Esophagus muscularis mucosa (tissue), 4 donors: ENCODE data around the gene PFKFB1. TPM values are rescaled to one million over a fixed set of nuclear protein-coding genes. Genes with fewer than 3 reads are reported as not detected.

Experiments
- DNase-seq: peaks from one replicate; pipeline ENCODE4 v3.0.0-alpha.2; 2017; ENCODE audit errors: extremely low spot score
- H3K27ac ChIP-seq, 4 donors: fragments of 200-600 bp; sonication (generic); replicated peaks in 1 of 4; 1 replicate in 3 of 4; 2 replicates in 1 of 4; pipeline ENCODE4 v1.5.1; 2016 to 2019; ENCODE audit warnings: mild to moderate bottlenecking in 1 of 4
- H3K27me3 ChIP-seq, 4 donors: fragments of 200-600 bp; sonication (generic); one replicate each; pipeline versions ENCODE4 v1.5.1 to v1.6.0; 2016 to 2019
- H3K36me3 ChIP-seq, 4 donors: fragments of 200-600 bp; sonication (generic); one replicate each; pipeline ENCODE4 v1.5.1; 2016 to 2019
- H3K4me1 ChIP-seq, 4 donors: fragments of 200-600 bp; sonication (generic); one replicate each; pipeline ENCODE4 v1.5.1; 2016 to 2019
- H3K4me3 ChIP-seq, 4 donors: fragments of 200-600 bp; sonication (generic); 1 replicate in 2 of 4; 2 replicates in 2 of 4; pipeline ENCODE4 v1.5.1; 2016 to 2019; ENCODE audit warnings: mild to moderate bottlenecking in 4 of 4, moderate library complexity in 1 of 4
- H3K9me3 ChIP-seq, 4 donors: fragments of 200-600 bp; sonication (generic); 1 replicate in 3 of 4; 2 replicates in 1 of 4; pipeline ENCODE4 v1.5.1; 2016 to 2019
- EP300 ChIP-seq: sonication (generic); formaldehyde crosslinking; IDR thresholded peaks from one replicate; pipeline ENCODE4 v1.6.1; 2017; ENCODE audit warnings: antibody characterized with exemption
- POLR2A ChIP-seq: fragments of 450-650 bp; IDR thresholded peaks from one replicate; pipeline ENCODE4 v1.6.1; 2017; ENCODE audit warnings: antibody characterized with exemption, moderate library complexity, mild to moderate bottlenecking, low read depth
- POLR2AphosphoS5 ChIP-seq, 2 donors: sonication (generic); formaldehyde crosslinking; IDR thresholded peaks; one replicate each; pipeline ENCODE4 v1.6.1; 2017; ENCODE audit warnings: antibody characterized with exemption in 2 of 2
- WGBS: methylation state at CpG from one replicate; pipeline ENCODE4 v1.1.5; 2018; 5-methylcytosine and 5-hydroxymethylcytosine counted together
- intact Hi-C: fragments of 100-400 bp; cut with DNase I; formaldehyde crosslinking; loops from one replicate; pipeline ENCODE4 v1.15.1; 2023
- total RNA-seq, 4 donors: library from RNA; depleted of rRNA; stranded (reverse); fragments of >200 nt; gene quantifications; one replicate each; pipeline versions ENCODE4 v1.1.0 to v1.2.1, GENCODE V29; 2016
- TF ChIP-seq, protein P1 (sequence below), 3 experiments: fragments of 200-600 bp in 2 of 3; fragments of 450-650 bp in 1 of 3; sonication (generic) in 2 of 3; IDR thresholded peaks; one replicate each; pipeline ENCODE4 v1.5.1; 2017 to 2019; ENCODE audit warnings: antibody characterized with exemption in 3 of 3, mild to moderate bottlenecking in 2 of 3, moderate library complexity in 1 of 3

PFKFB1 gene
- total RNA-seq, 4 donors from 2014 or later = 0.33 TPM; not detected in 3

DNA sequence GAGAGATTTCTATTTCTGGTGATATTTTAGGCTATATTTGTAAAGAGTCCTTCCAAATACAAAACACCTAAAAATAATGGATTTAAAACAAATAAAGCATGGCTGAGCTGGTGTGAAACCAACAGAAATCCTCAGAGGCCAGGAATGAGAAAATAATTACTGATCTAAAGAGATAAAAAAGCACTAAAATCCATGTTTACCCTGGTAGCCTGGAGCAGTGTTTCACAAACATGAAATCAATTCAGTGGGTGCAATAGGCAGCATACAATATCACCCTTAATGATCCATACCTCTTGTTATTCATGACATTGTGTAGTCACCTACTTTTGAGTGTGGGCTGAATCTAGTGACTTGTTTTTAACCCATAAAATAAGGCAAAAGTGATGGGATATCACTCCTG, 14.6 kb downstream of the PFKFB1 start:
- DNase-seq = no peak
- no peak overlapping the region for H3K27ac ChIP-seq
- no peaks in the 10 kb centered on the region for H3K4me1 ChIP-seq
- peaks cover 0 to 7% (median 0%) of the 10 kb centered on the region in 4 donors for H3K9me3 ChIP-seq
- no peaks in the 10 kb centered on the region for H3K36me3 ChIP-seq
- TF ChIP-seq POLR2A (no peak), POLR2AphosphoS5 (IDR thresholded peaks at IDR 0.05) (no peak), EP300 (no peak)
- TF ChIP-seq, protein P1, sequence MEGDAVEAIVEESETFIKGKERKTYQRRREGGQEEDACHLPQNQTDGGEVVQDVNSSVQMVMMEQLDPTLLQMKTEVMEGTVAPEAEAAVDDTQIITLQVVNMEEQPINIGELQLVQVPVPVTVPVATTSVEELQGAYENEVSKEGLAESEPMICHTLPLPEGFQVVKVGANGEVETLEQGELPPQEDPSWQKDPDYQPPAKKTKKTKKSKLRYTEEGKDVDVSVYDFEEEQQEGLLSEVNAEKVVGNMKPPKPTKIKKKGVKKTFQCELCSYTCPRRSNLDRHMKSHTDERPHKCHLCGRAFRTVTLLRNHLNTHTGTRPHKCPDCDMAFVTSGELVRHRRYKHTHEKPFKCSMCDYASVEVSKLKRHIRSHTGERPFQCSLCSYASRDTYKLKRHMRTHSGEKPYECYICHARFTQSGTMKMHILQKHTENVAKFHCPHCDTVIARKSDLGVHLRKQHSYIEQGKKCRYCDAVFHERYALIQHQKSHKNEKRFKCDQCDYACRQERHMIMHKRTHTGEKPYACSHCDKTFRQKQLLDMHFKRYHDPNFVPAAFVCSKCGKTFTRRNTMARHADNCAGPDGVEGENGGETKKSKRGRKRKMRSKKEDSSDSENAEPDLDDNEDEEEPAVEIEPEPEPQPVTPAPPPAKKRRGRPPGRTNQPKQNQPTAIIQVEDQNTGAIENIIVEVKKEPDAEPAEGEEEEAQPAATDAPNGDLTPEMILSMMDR (IDR thresholded peaks at IDR 0.05) = no peak
- peaks cover 0 to 4% (median 0%) of the 10 kb centered on the region in 4 donors for H3K27me3 ChIP-seq
- intact Hi-C loops = no loop called here
- H3K4me3 ChIP-seq = no peak overlapping the region

DNA sequence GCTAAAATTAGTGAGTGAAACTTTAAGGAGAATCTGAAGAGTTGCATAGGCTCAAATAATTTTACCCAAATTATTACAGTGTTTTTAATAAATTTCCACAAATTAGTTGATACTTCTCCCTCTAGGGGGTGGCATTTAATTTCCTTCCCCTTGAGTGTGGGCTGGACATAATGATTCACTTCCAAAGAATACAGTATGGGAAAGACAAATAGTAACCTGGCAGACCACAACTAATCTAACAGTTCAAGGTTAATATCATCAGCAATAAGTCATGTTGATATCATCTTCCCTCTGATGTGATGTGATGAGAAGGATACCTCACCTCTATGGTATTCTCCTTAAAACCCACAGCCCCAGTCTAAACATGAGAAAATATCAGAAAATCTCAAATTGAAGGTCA, 15.5 kb downstream of the PFKFB1 start:
- Histone ChIP-seq H3K27me3 (peaks cover 0 to 4% (median 0%) of the 10 kb centered on the region in 4 donors), H3K4me1 (no peaks in the 10 kb centered on the region), H3K9me3 (peaks cover 0 to 1% (median 0%) of the 10 kb centered on the region in 4 donors), H3K36me3 (no peaks in the 10 kb centered on the region), H3K27ac (no peak overlapping the region), H3K4me3 (no peak overlapping the region)
- intact Hi-C loops = no loop called here
- TF ChIP-seq POLR2AphosphoS5 (IDR thresholded peaks at IDR 0.05) (no peak), POLR2A (no peak), EP300 (no peak)
- TF ChIP-seq, protein P1 (IDR thresholded peaks at IDR 0.05) = no peak
- DNase-seq = no peak

DNA sequence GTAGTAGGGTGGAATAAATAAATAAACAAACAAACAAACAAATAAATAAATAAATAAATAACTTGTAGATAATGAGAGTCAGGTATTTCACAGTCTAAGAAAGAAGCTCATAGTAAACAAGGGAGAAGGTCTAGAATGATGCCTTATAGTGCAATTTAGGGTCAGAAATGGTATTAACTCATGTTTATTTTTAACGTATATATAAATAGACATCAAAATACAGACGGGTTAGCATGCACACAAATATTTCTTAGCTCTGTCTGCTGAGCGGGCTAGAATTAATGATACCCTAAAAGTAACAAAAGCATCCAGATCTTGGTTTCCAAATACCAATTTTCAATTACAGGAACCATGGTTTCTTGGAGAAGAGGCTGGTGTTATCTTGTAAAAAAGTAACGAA, 16.6 kb downstream of the PFKFB1 start:
- Histone ChIP-seq H3K36me3 (no peaks in the 10 kb centered on the region), H3K9me3 (no peaks in the 10 kb centered on the region), H3K4me3 (no peak overlapping the region), H3K27ac (no peak overlapping the region), H3K27me3 (peaks cover 0 to 4% (median 0%) of the 10 kb centered on the region in 4 donors), H3K4me1 (no peaks in the 10 kb centered on the region)
- intact Hi-C loops = no loop called here
- WGBS = 63% methylated on average over 4 of the region's 4 CpGs
- DNase-seq = no peak
- TF ChIP-seq, protein P1 (IDR thresholded peaks at IDR 0.05) = no peak
- TF ChIP-seq POLR2A = no peak
- TF ChIP-seq POLR2AphosphoS5 (IDR thresholded peaks at IDR 0.05) = no peak
- no peak for TF ChIP-seq EP300

DNA sequence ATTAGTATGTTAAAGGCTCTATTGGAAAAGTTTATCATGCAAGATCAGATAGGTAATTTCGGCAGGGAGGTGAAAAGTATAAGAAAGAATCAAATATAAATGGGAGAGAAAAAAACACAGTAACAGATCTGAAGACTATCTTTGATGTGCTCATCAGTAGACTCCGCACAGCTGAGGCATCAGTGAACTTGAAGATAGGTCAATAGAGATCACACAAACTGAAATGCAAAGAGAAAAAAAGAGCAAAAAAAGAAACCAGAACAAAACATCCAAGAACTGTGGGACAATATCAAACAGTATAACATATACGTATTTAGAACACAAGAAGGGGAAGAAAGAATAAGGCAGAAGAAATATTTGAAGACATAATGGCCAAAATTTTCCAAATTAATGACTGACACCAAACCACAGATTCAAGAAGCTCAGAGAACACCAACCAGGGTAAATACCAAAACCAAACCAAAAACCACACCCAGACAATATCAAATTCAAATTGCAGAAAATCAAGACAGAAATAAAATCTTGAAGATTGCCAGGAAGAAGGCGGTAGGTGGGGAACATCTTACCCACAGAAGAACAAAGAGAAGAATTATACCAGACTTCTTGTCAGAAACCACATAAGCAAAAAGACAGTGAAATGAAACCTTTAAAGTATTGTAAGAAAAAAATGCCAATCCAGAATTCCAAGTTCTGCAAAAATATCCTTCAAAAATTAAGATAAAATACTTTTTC, 29.1 kb downstream of the PFKFB1 start:
- intact Hi-C loops = no loop called here
- 59% methylated on average over 4 of the region's 4 CpGs for WGBS
- Histone ChIP-seq H3K4me3 (no peak overlapping the region), H3K27me3 (no peaks in the 10 kb centered on the region), H3K9me3 (no peaks in the 10 kb centered on the region), H3K36me3 (no peaks in the 10 kb centered on the region), H3K4me1 (no peaks in the 10 kb centered on the region), H3K27ac (no peak overlapping the region)
- TF ChIP-seq, protein P1 (IDR thresholded peaks at IDR 0.05) = no peak
- TF ChIP-seq EP300 = no peak
- TF ChIP-seq POLR2A = no peak
- TF ChIP-seq POLR2AphosphoS5 (IDR thresholded peaks at IDR 0.05) = no peak
- DNase-seq = no peak

DNA sequence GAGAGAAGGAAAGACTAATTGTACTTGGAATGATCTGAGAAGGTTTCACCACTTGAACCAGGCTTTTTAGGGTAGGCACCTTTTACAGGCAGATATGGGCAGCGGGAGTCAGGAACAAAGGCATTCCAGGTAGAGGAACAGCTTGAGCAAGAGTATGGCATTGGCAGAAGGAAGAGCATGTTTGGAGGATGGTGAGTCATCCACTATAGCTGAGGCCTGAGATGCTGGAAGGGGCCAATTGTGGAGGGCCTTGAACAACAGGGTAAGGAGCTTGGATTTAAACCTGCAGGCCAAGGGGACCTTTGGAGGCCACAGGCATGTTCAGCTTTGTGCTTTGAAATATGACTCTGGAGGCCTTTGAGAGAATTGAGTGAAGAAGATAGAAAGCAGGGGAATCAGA, 32.2 kb downstream of the PFKFB1 start:
- Histone ChIP-seq H3K4me1 (no peaks in the 10 kb centered on the region), H3K27me3 (no peaks in the 10 kb centered on the region), H3K9me3 (no peaks in the 10 kb centered on the region), H3K27ac (no peak overlapping the region), H3K36me3 (no peaks in the 10 kb centered on the region), H3K4me3 (no peak overlapping the region)
- intact Hi-C loops = no loop called here
- WGBS = 50% methylated on average over 1 of the region's 1 CpG
- DNase-seq = no peak
- TF ChIP-seq, protein P1 (IDR thresholded peaks at IDR 0.05) = no peak
- no peak for TF ChIP-seq POLR2A
- TF ChIP-seq EP300 = no peak
- no peak for TF ChIP-seq POLR2AphosphoS5 (IDR thresholded peaks at IDR 0.05)
